ENCODE data around the gene MYH10.
"Not testable (repeated sequence)": the region's sequence is repeated elsewhere in the genome, so short reads cannot be mapped to it uniquely, and the experiment has no call there.

The MYH10 gene

GRCh38 chr17:8542599-8543502 is 87.7 kb downstream of the MYH10 start:
- no peak for DNase-seq

GRCh38 chr17:8539976-8540375 is 90.5 kb downstream of the MYH10 start:
- not testable (repeated sequence) for DNase-seq

- DNase-seq, result no peak
Measured at GRCh38 chr17:8537734-8538133, 92.8 kb downstream of the MYH10 start.

- DNase-seq, result no peak
Measured at GRCh38 chr17:8534498-8535188, 95.9 kb downstream of the MYH10 start.

- DNase-seq, result no peak
Measured at GRCh38 chr17:8532021-8532420, 98.5 kb downstream of the MYH10 start.

- DNase-seq, result no peak
Measured at GRCh38 chr17:8522577-8522976, 107.9 kb downstream of the MYH10 start.

GRCh38 chr17:8520981-8521380 is 109.5 kb downstream of the MYH10 start:
- no peak for DNase-seq

GRCh38 chr17:8518850-8519249 is 111.7 kb downstream of the MYH10 start:
- DNase-seq, result no peak

GRCh38 chr17:8518326-8518725 is 112.2 kb downstream of the MYH10 start:
- no peak for DNase-seq

GRCh38 chr17:8514801-8515200 is 115.7 kb downstream of the MYH10 start:
- DNase-seq, result no peak

GRCh38 chr17:8506145-8506544 is 124.4 kb downstream of the MYH10 start:
- DNase-seq, result no peak

- no peak for DNase-seq
Measured at GRCh38 chr17:8504460-8505207, 125.9 kb downstream of the MYH10 start.

- DNase-seq, result no peak
Measured at GRCh38 chr17:8503807-8504206, 126.7 kb downstream of the MYH10 start.

GRCh38 chr17:8503368-8503767 is 127.2 kb downstream of the MYH10 start:
- DNase-seq, result no peak

- DNase-seq, result no peak
Measured at GRCh38 chr17:8502126-8502525, 128.4 kb downstream of the MYH10 start.

- DNase-seq, result no peak
Measured at GRCh38 chr17:8500609-8501008, 129.9 kb downstream of the MYH10 start.

- no peak for DNase-seq
Measured at GRCh38 chr17:8499614-8500013, 130.9 kb downstream of the MYH10 start.

- no peak for DNase-seq
Measured at GRCh38 chr17:8499171-8499570, 131.4 kb downstream of the MYH10 start.

GRCh38 chr17:8496081-8496480 is 134.4 kb downstream of the MYH10 start:
- no peak for DNase-seq

GRCh38 chr17:8494506-8495111 is 135.9 kb downstream of the MYH10 start:
- no peak for DNase-seq

- DNase-seq, result no peak
Measured at GRCh38 chr17:8494021-8494420, 136.5 kb downstream of the MYH10 start.

- DNase-seq, result no peak
Measured at GRCh38 chr17:8492121-8492520, 138.4 kb downstream of the MYH10 start.
